Neutrophil (primary cell): ENCODE data around the gene MERTK.

ENCODE experiments used
- H3K27ac ChIP-seq: fragments of 200-600 bp; sonication (generic); 2 replicates; pipeline ENCODE4 v1.5.1; 2016; ENCODE audit warnings: mild to moderate bottlenecking, moderate library complexity
- H3K27me3 ChIP-seq: fragments of 200-600 bp; sonication (generic); 2 replicates; pipeline ENCODE4 v1.6.0; 2016; ENCODE audit warnings: mild to moderate bottlenecking
- H3K36me3 ChIP-seq: fragments of 200-600 bp; sonication (generic); 2 replicates; pipeline ENCODE4 v1.5.1; 2017
- H3K4me1 ChIP-seq, 2 experiments: fragments of 200-600 bp in 1 of 2; sonication (generic) in 1 of 2; 1 replicate in 1 of 2; 2 replicates in 1 of 2; pipeline versions ENCODE4 v1.5.1 to v1.6.1; 2013 to 2016; ENCODE audit warnings: low read depth in 1 of 2, low read length in 1 of 2, mild to moderate bottlenecking in 1 of 2, moderate library complexity in 1 of 2; ENCODE audit not compliant: control insufficient read depth in 1 of 2, insufficient read depth in 1 of 2
- H3K4me3 ChIP-seq, 2 experiments: fragments of 200-600 bp in 1 of 2; sonication (generic) in 1 of 2; 1 replicate in 1 of 2; 2 replicates in 1 of 2; pipeline ENCODE4 v1.5.1; 2013 to 2016; ENCODE audit warnings: low read depth in 1 of 2, low read length in 1 of 2, mild to moderate bottlenecking in 1 of 2, moderate library complexity in 1 of 2
- H3K9me3 ChIP-seq: fragments of 200-600 bp; sonication (generic); 2 replicates; pipeline ENCODE4 v1.5.1; 2016
- CTCF ChIP-seq: fragments of 200-600 bp; sonication (generic); IDR thresholded peaks from 2 replicates; pipeline ENCODE4 v1.5.1; 2016; ENCODE audit warnings: antibody characterized with exemption

MERTK gene

GRCh38 chr2:111981666-111982065 lies 83.3 kb downstream of the MERTK start:
- H3K27me3 ChIP-seq, result no peaks in the 10 kb centered on the region
- no peak overlapping the region for H3K4me3 ChIP-seq
- H3K36me3 ChIP-seq, result peaks cover 11% of the 10 kb centered on the region
- no peak for TF ChIP-seq CTCF
- no peak overlapping the region for H3K27ac ChIP-seq
- no peaks in the 10 kb centered on the region for H3K9me3 ChIP-seq
- H3K4me1 ChIP-seq, result no peaks in the 10 kb centered on the region

GRCh38 chr2:111982822-111983221 lies 84.4 kb downstream of the MERTK start:
- Histone ChIP-seq H3K27ac (no peak overlapping the region), H3K4me3 (no peak overlapping the region), H3K27me3 (no peaks in the 10 kb centered on the region), H3K9me3 (no peaks in the 10 kb centered on the region), H3K4me1 (no peaks in the 10 kb centered on the region), H3K36me3 (peaks cover 11% of the 10 kb centered on the region)
- TF ChIP-seq CTCF, result no peak

GRCh38 chr2:111983478-111984212 lies 85.2 kb downstream of the MERTK start:
- no peaks in the 10 kb centered on the region for H3K27me3 ChIP-seq
- TF ChIP-seq CTCF, result no peak
- peaks cover 11% of the 10 kb centered on the region for H3K36me3 ChIP-seq
- H3K4me1 ChIP-seq, result no peaks in the 10 kb centered on the region
- H3K27ac ChIP-seq, result no peak overlapping the region
- H3K4me3 ChIP-seq, result no peak overlapping the region
- no peaks in the 10 kb centered on the region for H3K9me3 ChIP-seq

GRCh38 chr2:111984213-111984604 lies 85.8 kb downstream of the MERTK start:
- Histone ChIP-seq H3K4me3 (no peak overlapping the region), H3K36me3 (peaks cover 11% of the 10 kb centered on the region), H3K4me1 (no peaks in the 10 kb centered on the region), H3K27ac (no peak overlapping the region), H3K9me3 (no peaks in the 10 kb centered on the region), H3K27me3 (no peaks in the 10 kb centered on the region)
- TF ChIP-seq CTCF, result no peak

GRCh38 chr2:111985514-111985913 lies 87.1 kb downstream of the MERTK start:
- no peak for TF ChIP-seq CTCF
- peaks cover 11% of the 10 kb centered on the region for H3K36me3 ChIP-seq
- H3K4me1 ChIP-seq, result no peaks in the 10 kb centered on the region
- H3K9me3 ChIP-seq, result no peaks in the 10 kb centered on the region
- no peaks in the 10 kb centered on the region for H3K27me3 ChIP-seq
- no peak overlapping the region for H3K4me3 ChIP-seq
- H3K27ac ChIP-seq, result no peak overlapping the region
